NCI-H1436 (cell line): ENCODE measurements around the gene KLK1.

ENCODE experiments used
- DNase-seq: peaks from one replicate; lab custom pipeline; 2025; lab: John Stamatoyannopoulos, UW

Gene KLK1

GRCh38 chr19:50836543-50837195, 13.1 kb upstream of the KLK1 start:
- DNase-seq, result no peak

- DNase-seq, result peak; percentile 82
Observed at GRCh38 chr19:50835785-50836542, 12.4 kb upstream of the KLK1 start.

- DNase-seq, result no peak
Observed at GRCh38 chr19:50835103-50835784, 11.7 kb upstream of the KLK1 start.

- DNase-seq, result no peak
Observed at GRCh38 chr19:50833802-50834167, 10.2 kb upstream of the KLK1 start.

GRCh38 chr19:50833117-50833801, 9.7 kb upstream of the KLK1 start, which contains the start of gene KLK15:
TSS of gene KLK15 (minus strand) at chr19:50833574. CDS start at chr19:50831492, 2,082 bp downstream.
- no peak for DNase-seq

- DNase-seq, result no peak
Observed at GRCh38 chr19:50832666-50833065, 9.1 kb upstream of the KLK1 start.

- DNase-seq, result no peak
Observed at GRCh38 chr19:50831026-50831396, 7.4 kb upstream of the KLK1 start.

- no peak for DNase-seq
Observed at GRCh38 chr19:50830266-50831025, 6.9 kb upstream of the KLK1 start.

- no peak for DNase-seq
Observed at GRCh38 chr19:50829801-50830200, 6.2 kb upstream of the KLK1 start.

GRCh38 chr19:50827476-50827875, 3.9 kb upstream of the KLK1 start:
- no peak for DNase-seq

- DNase-seq, result no peak
Observed at GRCh38 chr19:50826492-50827240, 3.1 kb upstream of the KLK1 start.

GRCh38 chr19:50822661-50823208, 852 bp downstream of the KLK1 start:
- no peak for DNase-seq

GRCh38 chr19:50821622-50822021, 2.0 kb downstream of the KLK1 start:
- no peak for DNase-seq

- no peak for DNase-seq
Observed at GRCh38 chr19:50821248-50821612, 2.4 kb downstream of the KLK1 start.

- no peak for DNase-seq
Observed at GRCh38 chr19:50820549-50821247, 2.9 kb downstream of the KLK1 start.

- no peak for DNase-seq
Observed at GRCh38 chr19:50820086-50820485, 3.5 kb downstream of the KLK1 start.

- DNase-seq, result no peak
Observed at GRCh38 chr19:50819636-50820035, 4.0 kb downstream of the KLK1 start.

GRCh38 chr19:50818859-50819472, 4.6 kb downstream of the KLK1 start:
- no peak for DNase-seq

- peak; percentile 40 for DNase-seq
Observed at GRCh38 chr19:50817941-50818858, 5.4 kb downstream of the KLK1 start.
